Right atrium auricular region (tissue), 2 donors: Measurements from ENCODE around the gene RIOK3. TPM values are rescaled to one million over a fixed set of nuclear protein-coding genes. Genes with fewer than 3 reads are reported as not detected.
A peak's percentile ranks its signal among the peaks of the same experiment; 100 is the strongest.

Experiments
- DNase-seq: peaks from one replicate; pipeline ENCODE4 v3.0.0-alpha.2; 2019; ENCODE audit warnings: low spot score
- H3K27ac ChIP-seq, 2 donors: fragments of 200-600 bp; sonication (generic); 1 replicate in 1 of 2; 2 replicates in 1 of 2; pipeline ENCODE4 v1.5.1; 2016 to 2019
- H3K27me3 ChIP-seq, 2 donors: fragments of 200-600 bp; sonication (generic); one replicate each; pipeline versions ENCODE4 v1.5.1 to v1.6.0; 2017 to 2019
- H3K36me3 ChIP-seq: fragments of 200-600 bp; sonication (generic); one replicate; pipeline ENCODE4 v1.5.1; 2016
- H3K4me1 ChIP-seq, 2 donors: fragments of 200-600 bp; sonication (generic); one replicate each; pipeline versions ENCODE4 v1.5.1 to v1.6.0; 2017 to 2019
- H3K4me3 ChIP-seq, 2 donors: fragments of 200-600 bp; sonication (generic); 1 replicate in 1 of 2; 2 replicates in 1 of 2; pipeline ENCODE4 v1.5.1; 2017 to 2019; ENCODE audit warnings: mild to moderate bottlenecking in 1 of 2, moderate library complexity in 1 of 2
- H3K9me3 ChIP-seq, 2 donors: fragments of 200-600 bp; sonication (generic); one replicate each; pipeline ENCODE4 v1.5.1; 2019
- total RNA-seq, 2 donors: library from RNA; depleted of rRNA; stranded (reverse); fragments of >200 nt; gene quantifications; one replicate each; pipeline ENCODE4 v1.1.0, GENCODE V29; 2016
- TF ChIP-seq, protein P1 (sequence below), 2 donors: fragments of 200-600 bp; sonication (generic); IDR thresholded peaks; one replicate each; pipeline ENCODE4 v1.5.1; 2019; ENCODE audit warnings: antibody characterized with exemption in 2 of 2

RIOK3 gene
- total RNA-seq, 2 donors from 2014 or later, result 39.2 to 47.2 TPM

DNA sequence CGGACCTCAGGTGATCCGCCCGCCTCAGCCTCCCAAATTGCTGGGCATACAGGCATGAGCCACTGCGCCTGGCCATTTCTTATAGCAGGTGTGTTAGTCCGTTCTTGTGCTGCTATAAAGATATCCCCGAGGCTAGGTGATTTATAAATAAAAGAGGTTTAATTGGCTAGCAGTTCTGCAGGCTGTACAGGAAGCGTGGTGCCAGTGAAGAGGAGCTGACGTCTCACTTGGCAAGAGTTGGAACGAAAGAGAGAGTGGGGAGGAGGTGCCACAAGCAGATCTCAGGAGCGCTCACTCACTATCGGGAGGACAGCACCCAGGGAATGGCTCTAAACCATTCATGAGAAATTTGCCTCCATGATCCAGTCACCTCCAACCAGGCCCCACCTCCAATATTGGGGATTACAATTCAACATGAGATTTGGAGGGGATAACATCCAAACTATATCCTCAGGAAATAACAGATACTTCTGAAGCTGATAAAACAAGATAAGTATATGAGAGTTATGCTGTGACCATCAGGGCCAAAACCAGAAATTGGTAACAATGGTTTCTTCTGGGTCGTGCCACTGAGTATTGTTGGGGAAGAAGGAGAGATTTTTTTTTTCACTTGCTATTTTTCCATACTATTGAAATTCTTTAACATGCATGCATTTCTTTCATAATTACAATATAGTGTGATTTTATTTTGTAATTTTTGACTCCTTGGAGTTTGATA, 42.8 kb downstream of the RIOK3 start:
- Histone ChIP-seq H3K36me3 (no peaks in the 10 kb centered on the region), H3K9me3 (no peaks in the 10 kb centered on the region), H3K4me3 (no peak overlapping the region), H3K27ac (no peak overlapping the region), H3K4me1 (no peaks in the 10 kb centered on the region), H3K27me3 (no peaks in the 10 kb centered on the region)
- DNase-seq, result no peak
- TF ChIP-seq, protein P1, sequence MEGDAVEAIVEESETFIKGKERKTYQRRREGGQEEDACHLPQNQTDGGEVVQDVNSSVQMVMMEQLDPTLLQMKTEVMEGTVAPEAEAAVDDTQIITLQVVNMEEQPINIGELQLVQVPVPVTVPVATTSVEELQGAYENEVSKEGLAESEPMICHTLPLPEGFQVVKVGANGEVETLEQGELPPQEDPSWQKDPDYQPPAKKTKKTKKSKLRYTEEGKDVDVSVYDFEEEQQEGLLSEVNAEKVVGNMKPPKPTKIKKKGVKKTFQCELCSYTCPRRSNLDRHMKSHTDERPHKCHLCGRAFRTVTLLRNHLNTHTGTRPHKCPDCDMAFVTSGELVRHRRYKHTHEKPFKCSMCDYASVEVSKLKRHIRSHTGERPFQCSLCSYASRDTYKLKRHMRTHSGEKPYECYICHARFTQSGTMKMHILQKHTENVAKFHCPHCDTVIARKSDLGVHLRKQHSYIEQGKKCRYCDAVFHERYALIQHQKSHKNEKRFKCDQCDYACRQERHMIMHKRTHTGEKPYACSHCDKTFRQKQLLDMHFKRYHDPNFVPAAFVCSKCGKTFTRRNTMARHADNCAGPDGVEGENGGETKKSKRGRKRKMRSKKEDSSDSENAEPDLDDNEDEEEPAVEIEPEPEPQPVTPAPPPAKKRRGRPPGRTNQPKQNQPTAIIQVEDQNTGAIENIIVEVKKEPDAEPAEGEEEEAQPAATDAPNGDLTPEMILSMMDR (IDR thresholded peaks at IDR 0.05), result no peak

DNA sequence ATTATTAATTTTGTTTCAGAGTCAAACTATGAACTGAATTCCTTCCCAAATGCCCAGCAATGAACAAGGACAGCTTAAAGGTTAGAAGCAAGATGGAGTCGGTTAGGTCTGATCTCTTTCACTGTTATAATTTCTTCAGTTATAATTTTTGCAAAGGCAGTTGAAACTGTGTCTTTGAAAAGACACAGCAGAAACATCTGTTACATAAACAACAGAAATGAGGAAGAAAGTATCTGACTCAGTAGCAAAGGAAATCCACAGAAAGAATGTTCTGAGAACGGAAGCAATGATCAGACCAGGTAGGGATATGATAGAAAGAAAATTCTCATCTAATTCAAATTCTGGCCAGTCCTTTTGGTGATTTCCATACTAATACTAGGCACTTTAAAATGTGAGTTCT, 45.0 kb downstream of the RIOK3 start:
- Histone ChIP-seq H3K36me3 (no peaks in the 10 kb centered on the region), H3K9me3 (no peaks in the 10 kb centered on the region), H3K27me3 (no peaks in the 10 kb centered on the region), H3K4me1 (peaks cover 0 to 8% of the 10 kb centered on the region in 2 donors), H3K4me3 (no peak overlapping the region), H3K27ac (no peak overlapping the region)
- TF ChIP-seq, protein P1 (IDR thresholded peaks at IDR 0.05), result no peak
- no peak for DNase-seq

DNA sequence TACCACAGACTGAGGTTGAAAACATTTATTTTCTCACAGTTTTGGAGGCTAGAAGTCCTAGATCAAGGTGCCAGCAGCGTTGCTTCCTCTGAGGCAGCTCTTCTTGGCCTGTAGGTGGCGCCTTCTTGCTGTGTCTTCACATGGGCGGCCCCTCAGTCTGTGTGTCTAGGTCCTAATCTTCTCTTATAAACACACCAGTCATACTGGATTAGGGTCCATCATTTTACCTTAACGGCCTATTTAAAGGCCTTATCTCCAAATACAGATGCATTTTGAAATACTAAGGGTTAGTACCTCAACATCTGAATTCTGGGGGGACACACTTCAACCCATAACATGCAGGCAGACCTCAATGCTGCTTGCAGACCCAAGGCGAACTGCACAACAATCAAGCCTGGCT, 45.8 kb downstream of the RIOK3 start:
- H3K4me3 ChIP-seq, result no peak overlapping the region
- no peaks in the 10 kb centered on the region for H3K27me3 ChIP-seq
- TF ChIP-seq, protein P1 (IDR thresholded peaks at IDR 0.05), result peak; percentile 71 to 75
- DNase-seq, result peak; percentile 71
- no peak overlapping the region for H3K27ac ChIP-seq
- no peaks in the 10 kb centered on the region for H3K36me3 ChIP-seq
- peaks cover 0 to 8% of the 10 kb centered on the region in 2 donors for H3K4me1 ChIP-seq
- no peaks in the 10 kb centered on the region for H3K9me3 ChIP-seq

DNA sequence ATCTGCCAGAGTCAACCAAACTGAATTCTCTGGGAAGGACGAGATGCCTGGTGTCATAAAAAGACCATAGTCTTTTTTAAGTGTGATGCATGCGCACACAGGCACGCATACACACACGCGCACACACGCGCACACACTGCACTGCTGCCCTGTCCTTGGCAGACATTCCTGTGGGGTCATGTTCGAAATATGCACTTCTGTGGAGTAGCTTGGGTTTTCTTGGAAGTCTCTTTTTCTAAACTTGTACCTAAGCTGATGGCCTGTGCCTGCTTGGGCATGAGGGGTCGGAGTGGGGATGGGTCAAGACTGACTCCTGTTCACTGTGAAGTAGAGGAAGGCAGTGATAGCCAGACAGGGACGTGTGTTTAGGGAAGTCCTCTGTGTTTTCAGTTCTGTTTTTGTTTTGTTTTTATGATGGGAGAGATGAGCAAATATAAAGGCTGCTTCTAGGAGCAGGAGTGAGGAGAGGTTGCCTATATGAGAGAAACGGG, 46.2 kb downstream of the RIOK3 start:
- Histone ChIP-seq H3K9me3 (no peaks in the 10 kb centered on the region), H3K4me3 (no peak overlapping the region), H3K4me1 (peaks cover 0 to 12% of the 10 kb centered on the region in 2 donors), H3K27ac (no peak overlapping the region), H3K36me3 (no peaks in the 10 kb centered on the region), H3K27me3 (no peaks in the 10 kb centered on the region)
- TF ChIP-seq, protein P1 (IDR thresholded peaks at IDR 0.05), result no peak
- DNase-seq, result no peak

DNA sequence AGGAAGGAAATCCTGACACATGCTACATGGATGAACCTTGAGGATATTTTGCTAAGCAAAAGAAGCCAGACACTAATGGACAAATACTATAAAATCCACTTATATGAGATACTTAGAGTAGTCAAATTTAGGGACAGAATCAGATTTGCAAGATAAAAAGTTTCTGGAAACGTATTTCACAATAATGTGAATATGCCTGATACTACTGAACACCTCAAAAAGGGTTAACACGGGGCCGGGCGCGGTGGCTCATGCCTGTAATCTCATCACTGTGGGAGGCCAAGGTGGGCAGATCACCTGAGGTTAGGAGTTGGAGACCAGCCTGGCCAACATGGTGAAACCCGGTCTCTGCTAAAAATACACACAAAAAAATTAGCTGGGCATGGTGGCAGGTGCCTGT, 48.5 kb downstream of the RIOK3 start:
- Histone ChIP-seq H3K27ac (no peak overlapping the region), H3K36me3 (no peaks in the 10 kb centered on the region), H3K27me3 (no peaks in the 10 kb centered on the region), H3K4me1 (peaks cover 0 to 27% of the 10 kb centered on the region in 2 donors), H3K9me3 (no peaks in the 10 kb centered on the region), H3K4me3 (no peak overlapping the region)
- DNase-seq, result no peak
- TF ChIP-seq, protein P1 (IDR thresholded peaks at IDR 0.05), result no peak
